GM21447 (cell line): ENCODE data around the gene CASZ1.

Experiments used
- ATAC-seq: cut with Tn5 transposase; IDR thresholded peaks from one replicate; pipeline ENCODE4 v1.9.1; 2021; ENCODE audit not compliant: unreplicated experiment

CASZ1 gene

GRCh38 chr1:10795276-10796021 is 997 bp downstream of the CASZ1 start:
- ATAC-seq, result no peak

GRCh38 chr1:10794724-10795275 is 1.6 kb downstream of the CASZ1 start:
- no peak for ATAC-seq

- ATAC-seq, result no peak
These were observed 3.3 kb downstream of the CASZ1 start for GRCh38 chr1:10793129-10793651.

GRCh38 chr1:10791105-10791951 is 5.1 kb downstream of the CASZ1 start:
- no peak for ATAC-seq

GRCh38 chr1:10789803-10790702 is 6.4 kb downstream of the CASZ1 start:
- no peak for ATAC-seq

- no peak for ATAC-seq
These were observed 7.2 kb downstream of the CASZ1 start for GRCh38 chr1:10789047-10789791.

GRCh38 chr1:10788592-10789006 is 7.8 kb downstream of the CASZ1 start:
- ATAC-seq, result no peak

GRCh38 chr1:10787286-10787685 is 9.2 kb downstream of the CASZ1 start:
- no peak for ATAC-seq

GRCh38 chr1:10785728-10786638 is 10.5 kb downstream of the CASZ1 start:
- ATAC-seq, result no peak

GRCh38 chr1:10784998-10785727 is 11.3 kb downstream of the CASZ1 start:
- no peak for ATAC-seq

GRCh38 chr1:10782491-10783244 is 13.8 kb downstream of the CASZ1 start:
- ATAC-seq, result no peak

- no peak for ATAC-seq
These were observed 15.3 kb downstream of the CASZ1 start for GRCh38 chr1:10781137-10781536.

GRCh38 chr1:10779841-10780240 is 16.6 kb downstream of the CASZ1 start:
- ATAC-seq, result no peak

- ATAC-seq, result no peak
These were observed 17.2 kb downstream of the CASZ1 start for GRCh38 chr1:10779201-10779600.

- ATAC-seq, result no peak
These were observed 17.8 kb downstream of the CASZ1 start for GRCh38 chr1:10778640-10779039.

GRCh38 chr1:10777749-10778574 is 18.5 kb downstream of the CASZ1 start:
- no peak for ATAC-seq
